Common myeloid progenitor, CD34-positive (primary cell): ENCODE results near the gene A2M.
A peak's percentile ranks its signal among the peaks of the same experiment; 100 is the strongest.
"Not testable (repeated sequence)": the region's sequence is repeated elsewhere in the genome, so short reads cannot be mapped to it uniquely, and the experiment has no call there.

Experiments
- CTCF ChIA-PET: fragments of 350-600 bp; sonication (Branson Sonifier 250); formaldehyde crosslinking; loops from one replicate; lab custom pipeline; 2021; ENCODE audit warnings: antibody characterized with exemption; lab: Charles Lee
- POLR2A ChIA-PET: fragments of 350-600 bp; sonication (Branson Sonifier 250); formaldehyde crosslinking; loops from one replicate; lab custom pipeline; 2021; ENCODE audit warnings: antibody characterized with exemption; lab: Charles Lee
- DNase-seq, 3 donors: peaks; one replicate each; pipeline versions ENCODE4 v3.0.0 to v3.0.0-alpha.2; 2013
- H3K27ac ChIP-seq, 2 experiments: 1 replicate in 1 of 2; 2 replicates in 1 of 2; pipeline ENCODE4 v1.7.0; 2013; ENCODE audit warnings: inconsistent platforms in 2 of 2, low read length in 2 of 2, mild to moderate bottlenecking in 2 of 2, low read depth in 1 of 2, moderate library complexity in 1 of 2; ENCODE audit not compliant: severe bottlenecking in 2 of 2, insufficient read depth in 1 of 2, poor library complexity in 1 of 2
- H3K27me3 ChIP-seq, 5 experiments: replicated peaks in 2 of 5; 1 replicate in 3 of 5; 2 replicates in 2 of 5; pipeline versions ENCODE4 v1.6.1 to v1.7.0; 2013; ENCODE audit warnings: low read length in 4 of 5, mild to moderate bottlenecking in 2 of 5, moderate library complexity in 2 of 5, inconsistent platforms in 1 of 5; ENCODE audit not compliant: insufficient read depth in 5 of 5, control insufficient read depth in 4 of 5
- H3K36me3 ChIP-seq, 4 experiments: 1 replicate in 2 of 4; 2 replicates in 2 of 4; pipeline versions ENCODE4 v1.6.1 to v1.7.0; 2013; ENCODE audit warnings: low read length in 3 of 4, control low read depth in 1 of 4, mild to moderate bottlenecking in 1 of 4; ENCODE audit not compliant: control insufficient read depth in 4 of 4, insufficient read depth in 4 of 4
- H3K4me1 ChIP-seq, 4 experiments: 1 replicate in 3 of 4; 2 replicates in 1 of 4; pipeline versions ENCODE4 v1.6.1 to v1.7.1; 2013; ENCODE audit warnings: low read length in 3 of 4, mild to moderate bottlenecking in 3 of 4, control low read depth in 1 of 4, inconsistent platforms in 1 of 4, moderate library complexity in 1 of 4; ENCODE audit not compliant: control insufficient read depth in 4 of 4, insufficient read depth in 4 of 4; ENCODE audit errors: control extremely low read depth in 1 of 4
- H3K4me3 ChIP-seq, 7 experiments: 1 replicate in 4 of 7; 2 replicates in 3 of 7; pipeline versions ENCODE4 v1.5.1 to v1.7.0; 2013; ENCODE audit warnings: mild to moderate bottlenecking in 7 of 7, low read length in 6 of 7, moderate library complexity in 6 of 7, inconsistent platforms in 2 of 7, low read depth in 2 of 7, control low read depth in 1 of 7; ENCODE audit not compliant: insufficient read depth in 4 of 7, control insufficient read depth in 1 of 7; ENCODE audit errors: extremely low read depth in 1 of 7
- H3K9me3 ChIP-seq, 5 experiments: 1 replicate in 4 of 5; 2 replicates in 1 of 5; pipeline versions ENCODE4 v1.6.1 to v1.7.1; 2013; ENCODE audit warnings: low read length in 4 of 5, mild to moderate bottlenecking in 2 of 5, inconsistent platforms in 1 of 5, low read depth in 1 of 5, moderate library complexity in 1 of 5; ENCODE audit not compliant: control insufficient read depth in 4 of 5, insufficient read depth in 2 of 5; ENCODE audit errors: control extremely low read depth in 1 of 5
- WGBS: methylation state at CpG from one replicate; pipeline ENCODE4 v1.1.5; 2013; ENCODE audit not compliant: insufficient coverage; 5-methylcytosine and 5-hydroxymethylcytosine counted together

A2M gene

GRCh38 chr12:9143929-9144729 lies 28.4 kb upstream of the A2M start:
- H3K4me3 ChIP-seq = no peak overlapping the region
- peaks cover 3 to 38% (median 6%) of the 10 kb centered on the region in 5 experiments for H3K9me3 ChIP-seq
- DNase-seq = no peak
- WGBS = 100% methylated on average over 3 of the region's 3 CpGs
- H3K4me1 ChIP-seq = no peaks in the 10 kb centered on the region
- no peak overlapping the region for H3K27ac ChIP-seq
- H3K36me3 ChIP-seq = no peaks in the 10 kb centered on the region
- POLR2A ChIA-PET = no interaction called here
- H3K27me3 ChIP-seq = no peaks in the 10 kb centered on the region
- CTCF ChIA-PET = no interaction called here

- 100% methylated on average over 1 of the region's 2 CpGs for WGBS
- Histone ChIP-seq H3K27ac (no peak overlapping the region), H3K4me3 (no peak overlapping the region), H3K9me3 (peaks cover 3 to 39% (median 6%) of the 10 kb centered on the region in 5 experiments), H3K36me3 (no peaks in the 10 kb centered on the region), H3K27me3 (no peaks in the 10 kb centered on the region), H3K4me1 (no peaks in the 10 kb centered on the region)
- ChIA-PET CTCF (no interaction called here), POLR2A (no interaction called here)
- no peak for DNase-seq
Observed at GRCh38 chr12:9143137-9143536, 27.4 kb upstream of the A2M start.

- WGBS = 89% methylated on average over 1 of the region's 2 CpGs
- H3K36me3 ChIP-seq, POLR2A ChIA-PET, H3K4me3 ChIP-seq, H3K27me3 ChIP-seq, CTCF ChIA-PET, H3K4me1 ChIP-seq, H3K27ac ChIP-seq, DNase-seq: not testable (repeated sequence)
- H3K9me3 ChIP-seq = peaks cover 1 to 32% (median 6%) of the 10 kb centered on the region in 5 experiments
Observed at GRCh38 chr12:9139588-9140290, 24.0 kb upstream of the A2M start.

GRCh38 chr12:9135903-9136310 lies 20.2 kb upstream of the A2M start:
- ChIA-PET POLR2A (interaction anchor here (0.6 kb wide), 1 partner anchor 333 kb away, joined by 3 read pairs; no protein-coding TSS in a partner anchor), CTCF (interaction anchor here (1.6 kb wide), 1 partner anchor 49 kb away, joined by 3 read pairs; no protein-coding TSS in a partner anchor)
- no peak for DNase-seq
- Histone ChIP-seq H3K9me3 (peaks cover 0 to 17% (median 1%) of the 10 kb centered on the region in 5 experiments), H3K36me3 (no peaks in the 10 kb centered on the region), H3K4me1 (no peaks in the 10 kb centered on the region), H3K27me3 (no peaks in the 10 kb centered on the region), H3K4me3 (no peak overlapping the region), H3K27ac (no peak overlapping the region)
- 100% methylated on average over 2 of the region's 5 CpGs for WGBS

- no peak overlapping the region for H3K27ac ChIP-seq
- WGBS = 98% methylated on average over 15 of the region's 16 CpGs
- no peak overlapping the region for H3K4me3 ChIP-seq
- H3K4me1 ChIP-seq = no peaks in the 10 kb centered on the region
- H3K27me3 ChIP-seq = no peaks in the 10 kb centered on the region
- H3K36me3 ChIP-seq = peaks cover 0 to 3% (median 0%) of the 10 kb centered on the region in 4 experiments
- peak in 2 of 3 donors; percentile 3 for DNase-seq
- ChIA-PET POLR2A (no interaction called here), CTCF (interaction anchor here (0.8 to 1.6 kb wide), 2 partner anchors 29 to 48 kb away, joined by 3 read pairs; no protein-coding TSS in a partner anchor)
- H3K9me3 ChIP-seq = peaks cover 0 to 15% (median 1%) of the 10 kb centered on the region in 5 experiments
Observed at GRCh38 chr12:9134981-9135628, 19.4 kb upstream of the A2M start.

GRCh38 chr12:9133216-9133916 lies 17.6 kb upstream of the A2M start:
- Histone ChIP-seq H3K36me3 (peaks cover 0 to 3% (median under 1%) of the 10 kb centered on the region in 4 experiments), H3K4me1 (no peaks in the 10 kb centered on the region), H3K27ac (no peak overlapping the region), H3K27me3 (no peaks in the 10 kb centered on the region), H3K4me3 (no peak overlapping the region), H3K9me3 (peaks cover 0 to 9% (median 0%) of the 10 kb centered on the region in 5 experiments)
- ChIA-PET POLR2A (no interaction called here), CTCF (no interaction called here)
- WGBS = no CpG with 5 or more reads among the region's 1 CpG
- no peak for DNase-seq
